CD4-positive, alpha-beta T cell (primary cell): Measurements from ENCODE around the gene COBL. TPM values are rescaled to one million over a fixed set of nuclear protein-coding genes. Genes with fewer than 3 reads are reported as not detected.

Source experiments
- ATAC-seq: fragments of 200-7000 bp; cut with Tn5 transposase; one replicate; pipeline ENCODE4 v1.10.0; 2022; ENCODE audit warnings: mild to moderate bottlenecking; ENCODE audit not compliant: poor library complexity
- CTCF ChIA-PET: fragments of 350-600 bp; sonication (Branson Sonifier 250); formaldehyde crosslinking; loops from one replicate; lab custom pipeline; 2021; ENCODE audit warnings: antibody characterized with exemption, inconsistent platforms; lab: Charles Lee
- POLR2A ChIA-PET: fragments of 350-600 bp; sonication (Branson Sonifier 250); formaldehyde crosslinking; loops from one replicate; lab custom pipeline; 2021; ENCODE audit warnings: antibody characterized with exemption, inconsistent platforms; lab: Charles Lee
- DNase-seq, 14 experiments: peaks; one replicate each; pipeline ENCODE4 v3.0.0-alpha.2; 2013 to 2020; ENCODE audit warnings: mixed read lengths in 2 of 14
- H3K27ac ChIP-seq, 2 donors: one replicate each; pipeline versions ENCODE4 v1.5.1 to v1.7.0; 2013; ENCODE audit warnings: low read length in 2 of 2, low read depth in 1 of 2, mild to moderate bottlenecking in 1 of 2
- H3K27me3 ChIP-seq, 2 experiments: 1 replicate in 1 of 2; 2 replicates in 1 of 2; pipeline versions ENCODE4 v1.6.1 to v1.7.0; 2013; ENCODE audit warnings: low read length in 2 of 2, control low read depth in 1 of 2, mild to moderate bottlenecking in 1 of 2, moderate library complexity in 1 of 2; ENCODE audit not compliant: insufficient read depth in 2 of 2, control insufficient read depth in 1 of 2
- H3K36me3 ChIP-seq: one replicate; pipeline ENCODE4 v1.6.1; 2013; ENCODE audit warnings: low read length, control low read depth; ENCODE audit not compliant: insufficient read depth
- H3K4me1 ChIP-seq: one replicate; pipeline ENCODE4 v1.6.1; 2013; ENCODE audit warnings: low read length, control low read depth; ENCODE audit not compliant: insufficient read depth
- H3K4me3 ChIP-seq: one replicate; pipeline ENCODE4 v1.5.1; 2013; ENCODE audit warnings: mild to moderate bottlenecking, low read length, moderate library complexity
- H3K9me3 ChIP-seq, 2 experiments: 1 replicate in 1 of 2; 2 replicates in 1 of 2; pipeline versions ENCODE4 v1.6.1 to v1.7.0; 2013; ENCODE audit warnings: low read length in 2 of 2, mild to moderate bottlenecking in 2 of 2, control low read depth in 1 of 2, moderate library complexity in 1 of 2; ENCODE audit not compliant: control insufficient read depth in 1 of 2, insufficient read depth in 1 of 2
- H3K27ac Mint-ChIP-seq: one replicate; pipeline ENCODE4 v1.8.0; 2020; ENCODE audit warnings: mixed read lengths
- H3K27me3 Mint-ChIP-seq: one replicate; pipeline ENCODE4 v1.8.0; 2021; ENCODE audit warnings: mixed read lengths
- H3K36me3 Mint-ChIP-seq: one replicate; pipeline ENCODE4 v1.8.0; 2021; ENCODE audit warnings: low read depth, mixed read lengths
- H3K4me1 Mint-ChIP-seq: one replicate; pipeline ENCODE4 v1.8.0; 2021; ENCODE audit warnings: low read depth, mixed read lengths
- H3K4me3 Mint-ChIP-seq: one replicate; pipeline ENCODE4 v1.8.0; 2020; ENCODE audit warnings: mild to moderate bottlenecking, mixed read lengths
- H3K9me3 Mint-ChIP-seq: one replicate; pipeline ENCODE4 v1.8.0; 2020; ENCODE audit warnings: mixed read lengths
- CTCF ChIP-seq: fragments of 200-600 bp; IDR thresholded peaks from one replicate; pipeline ENCODE4 v1.8.0; 2022; ENCODE audit warnings: antibody characterized with exemption, mild to moderate bottlenecking
- intact Hi-C, 2 experiments: fragments of 100-400 bp; cut with DNase I in 1 of 2; cut with micrococcal nuclease in 1 of 2; formaldehyde crosslinking; loops; one replicate each; pipeline versions ENCODE4 v1.15.1 to v1.9.0; 2023 to 2025; cut with DNase I, micrococcal nuclease
- total RNA-seq, 174 experiments: library from RNA in 2 of 174; stranded (reverse) in 2 of 174; gene quantifications; one replicate each; pipeline ENCODE4 v1.2.3 and lab custom pipeline; 2021 to 2026

COBL gene
- total RNA-seq, 2 experiments from 2014 or later: not detected

- DNase-seq: no peak
- Histone ChIP-seq H3K27me3 (no peaks in the 10 kb centered on the region), H3K27ac (no peak overlapping the region), H3K4me1 (no peaks in the 10 kb centered on the region), H3K36me3 (no peaks in the 10 kb centered on the region), H3K4me3 (no peak overlapping the region), H3K9me3 (peaks cover 0 to 4% of the 10 kb centered on the region in 2 experiments)
- Mint-ChIP-seq H3K27me3 (no peaks in the 10 kb centered on the region), H3K4me1 (peaks cover 6% of the 10 kb centered on the region), H3K27ac (no peak overlapping the region), H3K36me3 (no peaks in the 10 kb centered on the region), H3K9me3 (no peaks in the 10 kb centered on the region), H3K4me3 (no peak overlapping the region)
- no peak for ATAC-seq
- intact Hi-C loops: no loop called here
- TF ChIP-seq CTCF: no peak
- ChIA-PET CTCF (no interaction called here), POLR2A (no interaction called here)
Measured at GRCh38 chr7:51080216-51080615, 236.4 kb downstream of the COBL start.

GRCh38 chr7:51079494-51079893, 237.1 kb downstream of the COBL start:
- H3K36me3 ChIP-seq: no peaks in the 10 kb centered on the region
- Mint-ChIP-seq H3K4me1 (peaks cover 6% of the 10 kb centered on the region), H3K27ac (no peak overlapping the region), H3K4me3 (no peak overlapping the region), H3K36me3 (no peaks in the 10 kb centered on the region), H3K27me3 (no peaks in the 10 kb centered on the region), H3K9me3 (no peaks in the 10 kb centered on the region)
- CTCF ChIA-PET: no interaction called here
- DNase-seq: no peak
- H3K9me3 ChIP-seq: peaks cover 0 to 4% of the 10 kb centered on the region in 2 experiments
- H3K27ac ChIP-seq: no peak overlapping the region
- no peaks in the 10 kb centered on the region for H3K27me3 ChIP-seq
- no peak overlapping the region for H3K4me3 ChIP-seq
- H3K4me1 ChIP-seq: no peaks in the 10 kb centered on the region
- no peak for TF ChIP-seq CTCF
- no peak for ATAC-seq
- intact Hi-C loops: no loop called here
- POLR2A ChIA-PET: no interaction called here

- H3K27me3 ChIP-seq: no peaks in the 10 kb centered on the region
- H3K4me1 ChIP-seq: no peaks in the 10 kb centered on the region
- H3K36me3 ChIP-seq: no peaks in the 10 kb centered on the region
- no peak overlapping the region for H3K27ac ChIP-seq
- DNase-seq (no peak), ATAC-seq (no peak)
- CTCF ChIA-PET: no interaction called here
- H3K36me3 Mint-ChIP-seq: no peaks in the 10 kb centered on the region
- no peak overlapping the region for H3K27ac Mint-ChIP-seq
- H3K9me3 ChIP-seq: peaks cover 0 to 4% of the 10 kb centered on the region in 2 experiments
- H3K4me3 ChIP-seq: no peak overlapping the region
- no peak for TF ChIP-seq CTCF
- H3K27me3 Mint-ChIP-seq: no peaks in the 10 kb centered on the region
- POLR2A ChIA-PET: no interaction called here
- H3K4me3 Mint-ChIP-seq: no peak overlapping the region
- H3K9me3 Mint-ChIP-seq: no peaks in the 10 kb centered on the region
- intact Hi-C loops: no loop called here
- peaks cover 6% of the 10 kb centered on the region for H3K4me1 Mint-ChIP-seq
Measured at GRCh38 chr7:51078653-51079052, 238.0 kb downstream of the COBL start.
